Liver (tissue), 9 donors: ENCODE results near the gene SLC17A7. TPM values are rescaled to one million over a fixed set of nuclear protein-coding genes. Genes with fewer than 3 reads are reported as not detected.

Experiments
- DNase-seq: peaks from one replicate; pipeline ENCODE4 v3.0.0-alpha.2; 2017; ENCODE audit warnings: low spot score
- H3K27ac ChIP-seq, 2 donors: one replicate each; pipeline ENCODE4 v1.7.0; 2013; ENCODE audit warnings: inconsistent platforms in 2 of 2, low read length in 2 of 2, control low read depth in 1 of 2, low read depth in 1 of 2, mild to moderate bottlenecking in 1 of 2
- H3K27me3 ChIP-seq, 4 donors: one replicate each; pipeline versions ENCODE4 v1.6.1 to v1.7.0; 2013; ENCODE audit warnings: low read length in 3 of 4, inconsistent platforms in 1 of 4, mild to moderate bottlenecking in 1 of 4, moderate library complexity in 1 of 4; ENCODE audit not compliant: control insufficient read depth in 4 of 4, insufficient read depth in 4 of 4
- H3K36me3 ChIP-seq, 4 donors: one replicate each; pipeline versions ENCODE4 v1.6.1 to v1.7.0; 2013; ENCODE audit warnings: low read length in 3 of 4, mild to moderate bottlenecking in 3 of 4, low read depth in 1 of 4, moderate library complexity in 1 of 4; ENCODE audit not compliant: control insufficient read depth in 4 of 4, insufficient read depth in 3 of 4
- H3K4me1 ChIP-seq, 4 donors: one replicate each; pipeline versions ENCODE4 v1.6.1 to v1.7.0; 2013; ENCODE audit warnings: low read length in 3 of 4, mild to moderate bottlenecking in 3 of 4, moderate library complexity in 1 of 4; ENCODE audit not compliant: control insufficient read depth in 4 of 4, insufficient read depth in 4 of 4
- H3K4me3 ChIP-seq, 3 donors: one replicate each; pipeline versions ENCODE4 v1.6.1 to v1.7.0; 2013; ENCODE audit warnings: low read length in 3 of 3, control low read depth in 1 of 3, low read depth in 1 of 3, mild to moderate bottlenecking in 1 of 3
- H3K9ac ChIP-seq, 2 donors: one replicate each; pipeline ENCODE4 v1.7.0; 2013; ENCODE audit warnings: low read length in 2 of 2, mild to moderate bottlenecking in 2 of 2, moderate library complexity in 2 of 2, control low read depth in 1 of 2, low read depth in 1 of 2
- H3K9me3 ChIP-seq, 4 donors: one replicate each; pipeline versions ENCODE4 v1.6.1 to v1.7.0; 2013; ENCODE audit warnings: low read length in 3 of 4; ENCODE audit not compliant: control insufficient read depth in 4 of 4
- ATF3 ChIP-seq: IDR thresholded peaks from 2 replicates; pipeline ENCODE4 v1.6.1; 2016; ENCODE audit warnings: antibody characterized with exemption
- CTCF ChIP-seq: fragments of 150-350 bp; IDR thresholded peaks from 2 replicates; pipeline ENCODE4 v1.5.1; 2017; ENCODE audit warnings: improper control_type of control experiment, low read depth, low read length; ENCODE audit not compliant: missing input control
- EGR1 ChIP-seq, 2 donors: IDR thresholded peaks; 2 replicates each; pipeline ENCODE4 v1.6.1; 2016 to 2018; ENCODE audit warnings: antibody characterized with exemption in 2 of 2, low read depth in 2 of 2
- FOXA1 ChIP-seq: IDR thresholded peaks from 2 replicates; pipeline ENCODE4 v1.6.1; 2016; ENCODE audit warnings: antibody characterized with exemption
- FOXA2 ChIP-seq: IDR thresholded peaks from 2 replicates; pipeline ENCODE4 v1.6.1; 2016; ENCODE audit warnings: antibody characterized with exemption
- GABPA ChIP-seq, 2 donors: IDR thresholded peaks in 1 of 2; conservative IDR thresholded peaks in 1 of 2; 2 replicates each; pipeline ENCODE4 v1.6.1; 2016; ENCODE audit warnings: antibody characterized with exemption in 2 of 2, mild to moderate bottlenecking in 1 of 2, moderate library complexity in 1 of 2
- HNF4A ChIP-seq, 2 donors: conservative IDR thresholded peaks; 2 replicates each; pipeline ENCODE4 v1.6.1; 2016; ENCODE audit warnings: antibody characterized with exemption in 2 of 2, mild to moderate bottlenecking in 2 of 2
- HNF4G ChIP-seq: IDR thresholded peaks from 2 replicates; pipeline ENCODE4 v1.6.1; 2016; ENCODE audit warnings: antibody characterized with exemption
- JUND ChIP-seq, 2 donors: IDR thresholded peaks; 2 replicates each; pipeline ENCODE4 v1.6.1; 2016; ENCODE audit warnings: antibody characterized with exemption in 2 of 2
- MAX ChIP-seq: IDR thresholded peaks from 2 replicates; pipeline ENCODE4 v1.6.1; 2016; ENCODE audit warnings: antibody characterized with exemption
- NR2F2 ChIP-seq: IDR thresholded peaks from 2 replicates; pipeline ENCODE4 v1.6.1; 2016; ENCODE audit warnings: antibody characterized with exemption
- RAD21 ChIP-seq, 2 donors: IDR thresholded peaks; 2 replicates each; pipeline ENCODE4 v1.6.1; 2016; ENCODE audit warnings: antibody characterized with exemption in 2 of 2, mild to moderate bottlenecking in 2 of 2
- REST ChIP-seq: IDR thresholded peaks from 2 replicates; pipeline ENCODE4 v1.6.1; 2016; ENCODE audit warnings: antibody characterized with exemption, mild to moderate bottlenecking
- RXRA ChIP-seq, 2 donors: IDR thresholded peaks; 2 replicates each; pipeline ENCODE4 v1.6.1; 2017 to 2018; ENCODE audit warnings: antibody characterized with exemption in 2 of 2, mild to moderate bottlenecking in 1 of 2
- SP1 ChIP-seq: IDR thresholded peaks from 2 replicates; pipeline ENCODE4 v1.6.1; 2018; ENCODE audit warnings: antibody characterized with exemption, mild to moderate bottlenecking
- TAF1 ChIP-seq: conservative IDR thresholded peaks from 2 replicates; pipeline ENCODE4 v1.6.1; 2016; ENCODE audit warnings: antibody characterized with exemption, mild to moderate bottlenecking
- YY1 ChIP-seq: IDR thresholded peaks from 2 replicates; pipeline ENCODE4 v1.6.1; 2016; ENCODE audit warnings: antibody characterized with exemption, mild to moderate bottlenecking
- WGBS: extraction: QIAGEN DNeasy Blood & Tissue Kit; methylation state at CpG from one replicate; pipeline ENCODE4 v1.1.7; 2013; 5-methylcytosine and 5-hydroxymethylcytosine counted together
- polyA plus RNA-seq, 2 donors: library from polyadenylated mRNA; stranded (reverse) in 1 of 2; unstranded in 1 of 2; fragments of 200-250 nt in 1 of 2; fragments of >200 nt in 1 of 2; fragmentation: Nextera tagmentation in 1 of 2; extraction: Ambion mirVana in 1 of 2; gene quantifications; one replicate each; pipeline versions ENCODE4 v1.2.1 to v1.2.3, GENCODE V29; 2013 to 2015
- total RNA-seq, 2 donors: library from RNA; depleted of rRNA; stranded (reverse); fragments of >200 nt; gene quantifications; one replicate each; pipeline ENCODE4 v1.2.3, GENCODE V29; 2014
- TF ChIP-seq, protein P1 (sequence below): IDR thresholded peaks from 2 replicates; pipeline ENCODE4 v1.6.1; 2016; ENCODE audit warnings: antibody characterized with exemption
- donor health status: healthy.
- donor health status: healthy.
- donor health status: healthy.
- donor health status: healthy.
- donor health status: healthy.

Gene SLC17A7
- total and polyA plus RNA-seq, 4 donors = 0.06 to 0.08 TPM; not detected in 2

GRCh38 chr19:49423985-49424303 is 17.4 kb downstream of the SLC17A7 start:
- no peak for TF ChIP-seq FOXA1
- TF ChIP-seq MAX = no peak
- no peak for TF ChIP-seq HNF4G
- TF ChIP-seq ATF3 = no peak
- TF ChIP-seq RAD21 (IDR thresholded peaks at IDR 0.05) = no peak
- TF ChIP-seq RXRA (IDR thresholded peaks at IDR 0.05) = no peak
- TF ChIP-seq YY1 = no peak
- no peak for TF ChIP-seq NR2F2
- no peak for TF ChIP-seq GABPA (IDR thresholded peaks at IDR 0.05 in 1 of 2, conservative IDR thresholded peaks at IDR 0.05 in 1 of 2)
- no peak for TF ChIP-seq EGR1 (IDR thresholded peaks at IDR 0.05; ENCODE audit: low read depth in 2 of 2)
- TF ChIP-seq TAF1 = no peak
- TF ChIP-seq REST = no peak
- TF ChIP-seq CTCF = no peak
- no peak for TF ChIP-seq SP1
- TF ChIP-seq HNF4A (conservative IDR thresholded peaks at IDR 0.05) = no peak
- no peak for TF ChIP-seq JUND (IDR thresholded peaks at IDR 0.05)
- no peak for TF ChIP-seq FOXA2
- TF ChIP-seq, protein P1, sequence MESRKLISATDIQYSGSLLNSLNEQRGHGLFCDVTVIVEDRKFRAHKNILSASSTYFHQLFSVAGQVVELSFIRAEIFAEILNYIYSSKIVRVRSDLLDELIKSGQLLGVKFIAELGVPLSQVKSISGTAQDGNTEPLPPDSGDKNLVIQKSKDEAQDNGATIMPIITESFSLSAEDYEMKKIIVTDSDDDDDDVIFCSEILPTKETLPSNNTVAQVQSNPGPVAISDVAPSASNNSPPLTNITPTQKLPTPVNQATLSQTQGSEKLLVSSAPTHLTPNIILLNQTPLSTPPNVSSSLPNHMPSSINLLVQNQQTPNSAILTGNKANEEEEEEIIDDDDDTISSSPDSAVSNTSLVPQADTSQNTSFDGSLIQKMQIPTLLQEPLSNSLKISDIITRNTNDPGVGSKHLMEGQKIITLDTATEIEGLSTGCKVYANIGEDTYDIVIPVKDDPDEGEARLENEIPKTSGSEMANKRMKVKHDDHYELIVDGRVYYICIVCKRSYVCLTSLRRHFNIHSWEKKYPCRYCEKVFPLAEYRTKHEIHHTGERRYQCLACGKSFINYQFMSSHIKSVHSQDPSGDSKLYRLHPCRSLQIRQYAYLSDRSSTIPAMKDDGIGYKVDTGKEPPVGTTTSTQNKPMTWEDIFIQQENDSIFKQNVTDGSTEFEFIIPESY = no peak
- Histone ChIP-seq H3K4me1 (peaks cover 5 to 11% (median 8%) of the 10 kb centered on the region in 4 donors), H3K9me3 (no peaks in the 10 kb centered on the region), H3K9ac (no peak overlapping the region), H3K4me3 (no peak overlapping the region), H3K27ac (no peak overlapping the region), H3K27me3 (peaks cover 6 to 33% (median 18%) of the 10 kb centered on the region in 4 donors), H3K36me3 (no peaks in the 10 kb centered on the region)
- WGBS = 7% methylated on average over 3 of the region's 3 CpGs
- no peak for DNase-seq
